WTC11 (cell line): ENCODE data around the gene NOXO1. TPM values are rescaled to one million over a fixed set of nuclear protein-coding genes. Genes with fewer than 3 reads are reported as not detected.

ENCODE experiments used
- ATAC-seq: fragments of 200-7000 bp; cut with Tn5 transposase; 2 replicates; pipeline ENCODE4 v1.10.0; 2021; ENCODE audit warnings: mild to moderate bottlenecking, moderate library complexity
- CTCF ChIA-PET: fragments of 300-600 bp; sonication (Branson Sonifier 250); formaldehyde crosslinking; loops from one replicate; lab custom pipeline; 2021; ENCODE audit warnings: antibody characterized with exemption; lab: Charles Lee
- POLR2A ChIA-PET: fragments of 350-600 bp; sonication (Branson Sonifier 250); formaldehyde crosslinking; loops from one replicate; lab custom pipeline; 2021; ENCODE audit warnings: antibody characterized with exemption; lab: Charles Lee
- DNase-seq: peaks from one replicate; pipeline ENCODE4 v3.0.0; 2021; ENCODE audit warnings: low spot score
- H3K27ac Mint-ChIP-seq: 2 replicates; pipeline ENCODE4 v1.8.0; 2021; ENCODE audit warnings: mixed read lengths
- H3K27me3 Mint-ChIP-seq: 2 replicates; pipeline ENCODE4 v1.8.0; 2021; ENCODE audit warnings: low read depth, mild to moderate bottlenecking, moderate library complexity, mixed read lengths
- H3K36me3 Mint-ChIP-seq: 2 replicates; pipeline ENCODE4 v1.8.0; 2021; ENCODE audit warnings: mixed read lengths
- H3K4me1 Mint-ChIP-seq: 2 replicates; pipeline ENCODE4 v1.8.0; 2022; ENCODE audit warnings: mixed read lengths
- H3K4me3 Mint-ChIP-seq: 2 replicates; pipeline ENCODE4 v1.8.0; 2021; ENCODE audit warnings: mild to moderate bottlenecking, moderate library complexity, mixed read lengths
- H3K9me3 Mint-ChIP-seq: 2 replicates; pipeline ENCODE4 v1.8.0; 2021; ENCODE audit warnings: mixed read lengths
- ATF1 ChIP-seq: sonication (generic); formaldehyde crosslinking; IDR thresholded peaks from 2 replicates; pipeline ENCODE4 v1.8.1; 2023; ENCODE audit warnings: mild to moderate bottlenecking, moderate library complexity, missing genetic modification reagents
- CDX4 ChIP-seq: fragments of 250-450 bp; sonication (Bioruptor Pico); IDR thresholded peaks from 2 replicates; pipeline ENCODE4 v1.9.0; 2021; ENCODE audit warnings: moderate library complexity, mild to moderate bottlenecking, inconsistent platforms, borderline replicate concordance
- CREM ChIP-seq: sonication (generic); formaldehyde crosslinking; IDR thresholded peaks from 2 replicates; pipeline ENCODE4 v1.8.1; 2022; ENCODE audit warnings: mild to moderate bottlenecking, missing genetic modification reagents, moderate library complexity
- CTCF ChIP-seq: fragments of 200-600 bp; IDR thresholded peaks from 2 replicates; pipeline ENCODE4 v1.8.0; 2022; ENCODE audit warnings: antibody characterized with exemption
- EMX1 ChIP-seq: fragments of 250-450 bp; sonication (Bioruptor Pico); IDR thresholded peaks from 2 replicates; pipeline ENCODE4 v1.8.0; 2021; ENCODE audit warnings: mild to moderate bottlenecking
- ESRRA ChIP-seq: sonication (generic); formaldehyde crosslinking; IDR thresholded peaks from 2 replicates; pipeline ENCODE4 v1.8.1; 2022; ENCODE audit warnings: mild to moderate bottlenecking, missing genetic modification reagents, borderline replicate concordance
- FOXK1 ChIP-seq: sonication (generic); formaldehyde crosslinking; IDR thresholded peaks from 2 replicates; pipeline ENCODE4 v1.8.0; 2022; ENCODE audit warnings: mild to moderate bottlenecking, moderate library complexity, missing genetic modification reagents
- FOXP1 ChIP-seq: sonication (generic); formaldehyde crosslinking; IDR thresholded peaks from 2 replicates; pipeline ENCODE4 v1.8.0; 2022; ENCODE audit warnings: missing genetic modification reagents, mild to moderate bottlenecking, moderate library complexity, borderline replicate concordance
- FOXP4 ChIP-seq: sonication (generic); formaldehyde crosslinking; IDR thresholded peaks from 2 replicates; pipeline ENCODE4 v1.8.0; 2022; ENCODE audit warnings: mild to moderate bottlenecking, missing genetic modification reagents
- HMGA2 ChIP-seq: fragments of 250-450 bp; sonication (Bioruptor Pico); IDR thresholded peaks from 2 replicates; pipeline ENCODE4 v1.4.0; 2021; ENCODE audit warnings: mild to moderate bottlenecking, moderate library complexity
- MLX ChIP-seq: sonication (generic); formaldehyde crosslinking; IDR thresholded peaks from 2 replicates; pipeline ENCODE4 v1.8.1; 2023; ENCODE audit warnings: mild to moderate bottlenecking, missing genetic modification reagents, moderate library complexity
- NFATC4 ChIP-seq: fragments of 250-450 bp; sonication (Bioruptor Pico); IDR thresholded peaks from 2 replicates; pipeline ENCODE4 v1.9.0; 2021; ENCODE audit warnings: mild to moderate bottlenecking
- NFYB ChIP-seq: sonication (generic); formaldehyde crosslinking; conservative IDR thresholded peaks from 2 replicates; pipeline ENCODE4 v1.8.0; 2022; ENCODE audit warnings: low read depth, missing genetic modification reagents
- NR2C2 ChIP-seq: sonication (generic); formaldehyde crosslinking; IDR thresholded peaks from 2 replicates; pipeline ENCODE4 v1.8.0; 2022; ENCODE audit warnings: mild to moderate bottlenecking, missing genetic modification reagents
- RORB ChIP-seq: fragments of 250-450 bp; sonication (Bioruptor Pico); IDR thresholded peaks from 2 replicates; pipeline ENCODE4 v1.9.0; 2021; ENCODE audit warnings: mild to moderate bottlenecking
- SMAD3 ChIP-seq: sonication (generic); formaldehyde crosslinking; IDR thresholded peaks from 2 replicates; pipeline ENCODE4 v1.8.0; 2022; ENCODE audit warnings: missing genetic modification reagents, mild to moderate bottlenecking, borderline replicate concordance
- SOX15 ChIP-seq: fragments of 250-450 bp; sonication (Bioruptor Pico); IDR thresholded peaks from 2 replicates; pipeline ENCODE4 v1.9.0; 2021; ENCODE audit warnings: mild to moderate bottlenecking
- TEAD1 ChIP-seq: sonication (generic); formaldehyde crosslinking; IDR thresholded peaks from 2 replicates; pipeline ENCODE4 v1.8.0; 2022; ENCODE audit warnings: mild to moderate bottlenecking, missing genetic modification reagents
- TEAD4 ChIP-seq: sonication (generic); formaldehyde crosslinking; IDR thresholded peaks from 2 replicates; pipeline ENCODE4 v1.8.0; 2022; ENCODE audit warnings: mild to moderate bottlenecking, missing genetic modification reagents
- USF1 ChIP-seq: sonication (generic); formaldehyde crosslinking; IDR thresholded peaks from 2 replicates; pipeline ENCODE4 v1.8.0; 2022; ENCODE audit warnings: mild to moderate bottlenecking, missing genetic modification reagents
- ZBTB21 ChIP-seq: sonication (generic); formaldehyde crosslinking; IDR thresholded peaks from 2 replicates; pipeline ENCODE4 v1.8.1; 2023; ENCODE audit warnings: mild to moderate bottlenecking, missing genetic modification reagents, borderline replicate concordance
- total RNA-seq: library from RNA; stranded (reverse); gene quantifications from 3 replicates; pipeline ENCODE4 v1.2.3, GENCODE V29; 2021

Gene NOXO1
- total RNA-seq, 1 experiment from 2014 or later, result 5.7 TPM

GRCh38 chr16:2001035-2001434, 19.8 kb upstream of the NOXO1 start:
- no peak overlapping the region for H3K27ac Mint-ChIP-seq
- no peak for ATAC-seq
- TF ChIP-seq FOXP1 (CRISPR knock-in tag) (no peak), USF1 (CRISPR knock-in tag) (no peak), TEAD4 (CRISPR knock-in tag) (no peak), CREM (CRISPR knock-in tag) (no peak), FOXK1 (no peak), SOX15 (CRISPR knock-in tag) (no peak), NR2C2 (no peak), CTCF (no peak), TEAD1 (no peak), FOXP4 (CRISPR knock-in tag) (no peak), CDX4 (CRISPR knock-in tag) (no peak), EMX1 (CRISPR knock-in tag) (no peak), HMGA2 (CRISPR knock-in tag) (no peak), ZBTB21 (CRISPR knock-in tag) (no peak), NFATC4 (CRISPR knock-in tag) (no peak), ATF1 (CRISPR knock-in tag) (no peak), ESRRA (no peak)
- no peaks in the 10 kb centered on the region for H3K27me3 Mint-ChIP-seq
- CTCF ChIA-PET, result interaction anchor here (1.0 to 1.9 kb wide), 3 partner anchors 9 to 27 kb away, joined by 3 to 6 read pairs (median 3); no protein-coding TSS in a partner anchor
- POLR2A ChIA-PET, result no interaction called here
- no peaks in the 10 kb centered on the region for H3K9me3 Mint-ChIP-seq
- peaks cover 14% of the 10 kb centered on the region for H3K4me1 Mint-ChIP-seq
- peaks cover 24% of the 10 kb centered on the region for H3K36me3 Mint-ChIP-seq
- DNase-seq, result no peak
- H3K4me3 Mint-ChIP-seq, result no peak overlapping the region

- H3K36me3 Mint-ChIP-seq, result peaks cover 24% of the 10 kb centered on the region
- H3K4me1 Mint-ChIP-seq, result peaks cover 6% of the 10 kb centered on the region
- TF ChIP-seq MLX, result no peak
- TF ChIP-seq NFYB (CRISPR knock-in tag), result no peak
- TF ChIP-seq SMAD3, result no peak
- TF ChIP-seq RORB (CRISPR knock-in tag), result no peak
- no peaks in the 10 kb centered on the region for H3K27me3 Mint-ChIP-seq
- no peak overlapping the region for H3K27ac Mint-ChIP-seq
- no peak overlapping the region for H3K4me3 Mint-ChIP-seq
- ChIA-PET POLR2A (no interaction called here), CTCF (interaction anchor here (1.0 to 1.1 kb wide), 3 partner anchors 9 to 28 kb away, joined by 3 read pairs; no protein-coding TSS in a partner anchor)
- DNase-seq (no peak), ATAC-seq (no peak)
- H3K9me3 Mint-ChIP-seq, result no peaks in the 10 kb centered on the region
Measured at GRCh38 chr16:1999866-2000514, 18.7 kb upstream of the NOXO1 start.
